Epidermal melanocyte (primary cell): Measurements from ENCODE around the gene EHMT1.
"Not testable (repeated sequence)": the region's sequence is repeated elsewhere in the genome, so short reads cannot be mapped to it uniquely, and the experiment has no call there.

ENCODE experiments used
- DNase-seq: peaks from one replicate; pipeline ENCODE4 v3.0.0; 2011; ENCODE audit warnings: low spot score; ENCODE audit not compliant: insufficient read length

EHMT1 gene

GRCh38 chr9:137716694-137717287 is 98.0 kb downstream of the EHMT1 start:
- no peak for DNase-seq

DNA sequence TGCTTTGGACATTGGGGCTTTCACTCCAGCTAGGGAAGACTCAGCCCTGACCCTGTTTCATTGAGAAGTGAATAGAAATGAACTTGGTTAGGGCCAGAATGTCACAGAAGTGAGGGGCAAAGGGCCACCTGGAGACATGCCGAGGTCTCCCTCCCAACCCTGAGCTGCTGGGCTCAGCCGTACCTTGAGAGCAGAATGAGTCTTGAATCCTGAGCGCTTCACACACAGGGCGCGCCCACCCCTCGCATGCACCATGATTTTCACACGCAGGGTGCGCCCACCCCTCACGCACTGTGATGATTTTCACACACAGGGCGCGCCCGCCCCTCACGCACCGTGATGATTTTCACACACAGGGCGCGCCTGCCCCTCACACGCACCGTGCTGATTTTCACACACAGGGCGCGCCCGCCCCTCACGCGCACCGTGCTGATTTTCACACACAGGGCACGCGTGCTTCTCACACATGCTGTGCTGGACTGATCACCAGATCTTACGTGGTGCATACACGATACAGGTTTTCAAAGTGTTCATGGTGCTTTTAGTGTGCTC is 99.0 kb downstream of the EHMT1 start:
- DNase-seq: no peak

DNA sequence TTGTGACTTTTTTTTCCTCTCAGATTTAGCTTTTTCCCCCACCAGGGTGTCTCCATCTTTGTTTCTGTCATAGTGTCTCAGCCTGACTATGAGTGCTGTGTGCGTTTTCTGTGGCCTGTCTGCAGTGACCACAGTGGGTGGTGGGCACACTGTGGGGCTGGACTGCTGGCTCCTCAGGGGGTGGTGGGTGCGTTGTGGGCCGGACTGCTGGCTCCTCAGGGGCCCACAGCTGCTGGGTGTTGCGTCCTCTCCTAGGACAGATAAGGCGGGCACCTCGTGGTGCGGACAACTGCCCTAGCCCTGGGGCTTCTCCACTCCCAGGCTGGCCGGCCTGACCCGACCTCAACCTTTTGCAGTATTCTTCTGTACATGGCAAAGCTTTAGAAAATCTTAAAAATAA is 100.4 kb downstream of the EHMT1 start:
- no peak for DNase-seq

GRCh38 chr9:137720571-137721110 is 101.8 kb downstream of the EHMT1 start:
- DNase-seq: no peak

- DNase-seq: no peak
Measured at GRCh38 chr9:137721479-137721878, 102.7 kb downstream of the EHMT1 start.

GRCh38 chr9:137721899-137722298 is 103.1 kb downstream of the EHMT1 start:
- no peak for DNase-seq

GRCh38 chr9:137722481-137722880 is 103.7 kb downstream of the EHMT1 start:
- DNase-seq: no peak

GRCh38 chr9:137723356-137723755 is 104.6 kb downstream of the EHMT1 start:
- not testable (repeated sequence) for DNase-seq

DNA sequence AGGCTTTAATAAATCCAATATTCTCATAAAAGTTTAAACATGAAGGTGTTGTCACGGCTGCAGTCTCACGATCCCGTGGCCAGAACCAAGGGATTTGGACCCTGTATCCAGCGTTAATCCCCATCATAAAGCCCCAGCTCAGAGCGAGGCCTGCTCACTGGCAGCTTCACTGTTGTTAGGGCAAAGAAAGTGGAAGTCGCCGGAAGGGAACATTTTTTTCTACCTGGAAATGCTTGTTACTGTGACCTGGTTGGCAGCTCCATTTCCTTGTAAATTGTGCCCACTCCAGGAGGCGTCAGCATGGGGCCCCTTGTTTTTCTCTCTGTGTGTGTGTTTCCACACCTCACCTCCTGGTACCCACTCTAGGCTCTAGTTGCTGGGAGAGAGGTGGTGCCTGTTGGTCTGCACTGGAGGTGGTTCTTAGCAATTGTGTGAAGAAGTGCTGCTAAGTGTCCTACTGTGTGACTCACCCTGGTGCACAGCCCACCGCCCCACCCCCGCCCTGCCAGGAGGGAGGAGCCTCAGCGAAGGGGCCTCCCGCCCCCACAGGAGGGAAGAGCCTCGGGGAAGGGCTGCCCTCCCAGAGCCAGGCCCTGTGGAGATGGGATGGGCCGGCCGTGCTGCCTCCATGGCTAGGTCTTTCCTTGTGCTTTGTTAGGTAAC is 105.1 kb downstream of the EHMT1 start:
- no peak for DNase-seq

GRCh38 chr9:137724818-137725240 is 106.0 kb downstream of the EHMT1 start:
- DNase-seq: no peak

DNA sequence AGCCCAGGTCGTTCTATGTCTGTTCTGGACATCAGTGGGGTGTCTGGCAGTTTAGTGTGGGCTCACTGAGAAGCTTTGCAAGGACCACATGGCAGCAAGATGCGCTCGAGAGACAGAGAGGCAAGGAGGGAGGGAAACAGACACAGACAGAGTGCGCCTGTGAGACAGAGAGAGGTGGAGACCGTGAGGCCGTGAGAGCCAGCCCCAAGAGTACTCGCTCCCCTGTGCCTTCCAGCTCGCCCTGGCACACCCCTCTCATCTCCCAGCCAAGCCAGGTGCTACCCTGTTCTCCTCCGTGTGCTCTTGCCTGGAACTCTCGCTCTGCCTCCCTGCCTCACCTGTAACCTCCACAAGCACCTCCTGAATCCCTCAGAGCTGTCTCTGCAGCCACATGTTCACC is 106.8 kb downstream of the EHMT1 start:
- no peak for DNase-seq

DNA sequence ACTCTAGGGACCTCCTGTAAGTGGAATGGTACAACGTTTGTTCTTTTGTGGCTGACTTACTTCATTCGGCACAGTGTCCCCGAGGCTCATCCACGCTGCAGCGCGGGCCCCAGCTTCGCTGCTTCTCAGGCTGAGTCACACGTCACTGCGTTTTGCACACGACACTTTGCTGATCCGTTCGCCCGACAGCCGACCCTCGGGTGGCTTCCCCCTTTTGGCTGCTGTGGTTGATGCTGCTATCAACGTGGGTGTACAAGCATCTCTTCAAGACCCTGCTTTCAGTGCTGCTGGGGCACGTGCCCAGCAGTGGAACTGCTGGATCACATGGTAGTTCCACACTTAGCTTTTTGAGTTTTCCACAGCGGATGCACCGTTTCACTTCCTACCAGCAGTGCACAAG is 107.5 kb downstream of the EHMT1 start:
- not testable (repeated sequence) for DNase-seq

DNA sequence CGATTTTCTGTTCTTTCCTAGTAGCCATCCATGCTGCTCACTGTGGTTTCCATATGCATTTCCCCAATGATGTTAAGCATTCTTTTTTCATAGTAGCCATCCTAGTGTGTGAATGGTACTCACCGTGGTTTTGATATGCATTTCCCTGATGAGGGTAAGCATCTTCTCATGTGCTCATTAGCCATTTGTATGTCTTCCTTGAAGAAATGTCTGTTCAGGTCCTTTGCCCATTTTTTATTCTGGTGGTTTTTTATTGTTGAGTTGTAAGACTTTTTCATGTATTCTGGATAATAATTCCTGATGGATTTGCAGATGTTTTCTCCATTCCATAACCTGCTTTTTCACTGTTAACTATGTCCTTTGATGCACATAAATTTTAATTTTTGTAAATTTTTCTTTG is 108.0 kb downstream of the EHMT1 start:
- DNase-seq: no peak

GRCh38 chr9:137727716-137728115 is 108.9 kb downstream of the EHMT1 start:
- DNase-seq: no peak

DNA sequence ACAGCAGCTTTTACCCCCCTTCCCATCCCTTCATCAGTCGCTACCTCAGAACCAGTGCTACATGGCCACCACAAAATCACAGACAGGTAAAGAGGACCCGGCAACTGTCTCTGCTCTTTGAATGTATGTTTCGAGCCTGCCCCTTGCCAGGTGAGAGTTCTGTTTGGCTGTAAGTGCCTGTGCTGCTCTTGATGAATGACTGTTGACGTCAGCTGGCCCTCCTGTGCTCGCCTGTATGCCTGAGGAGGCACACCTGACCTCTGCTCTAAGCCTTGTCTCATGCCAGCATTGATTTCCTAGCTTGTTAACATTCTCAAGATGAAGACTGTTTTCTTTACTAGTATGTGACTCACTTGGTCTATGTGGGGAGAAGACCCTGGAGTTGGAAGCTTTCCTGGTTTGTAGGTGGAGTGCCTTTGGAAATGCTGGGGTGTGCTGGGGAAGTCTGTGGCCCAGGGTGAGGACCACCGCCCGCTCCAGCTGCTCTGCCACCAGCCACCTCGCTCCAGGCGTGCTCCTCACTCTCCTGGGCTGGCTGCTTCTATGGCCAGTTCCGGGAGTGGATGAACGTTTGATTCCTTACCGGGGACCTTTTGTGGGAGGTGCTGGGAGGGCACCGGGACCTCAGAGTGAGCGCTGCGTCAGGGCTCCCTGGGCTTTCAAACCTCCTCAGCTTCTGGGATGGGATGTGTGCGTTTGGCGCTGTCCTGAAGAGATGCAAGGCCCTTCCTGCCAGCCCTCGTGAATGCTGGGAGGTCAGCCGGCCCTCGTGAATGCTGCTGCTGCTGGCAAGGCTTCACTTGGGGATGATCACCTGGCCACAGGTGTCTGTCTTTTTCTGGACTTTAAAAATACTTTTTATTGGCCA is 109.9 kb downstream of the EHMT1 start:
- DNase-seq: no peak

- no peak for DNase-seq
Measured at GRCh38 chr9:137731216-137731946, 112.6 kb downstream of the EHMT1 start.

DNA sequence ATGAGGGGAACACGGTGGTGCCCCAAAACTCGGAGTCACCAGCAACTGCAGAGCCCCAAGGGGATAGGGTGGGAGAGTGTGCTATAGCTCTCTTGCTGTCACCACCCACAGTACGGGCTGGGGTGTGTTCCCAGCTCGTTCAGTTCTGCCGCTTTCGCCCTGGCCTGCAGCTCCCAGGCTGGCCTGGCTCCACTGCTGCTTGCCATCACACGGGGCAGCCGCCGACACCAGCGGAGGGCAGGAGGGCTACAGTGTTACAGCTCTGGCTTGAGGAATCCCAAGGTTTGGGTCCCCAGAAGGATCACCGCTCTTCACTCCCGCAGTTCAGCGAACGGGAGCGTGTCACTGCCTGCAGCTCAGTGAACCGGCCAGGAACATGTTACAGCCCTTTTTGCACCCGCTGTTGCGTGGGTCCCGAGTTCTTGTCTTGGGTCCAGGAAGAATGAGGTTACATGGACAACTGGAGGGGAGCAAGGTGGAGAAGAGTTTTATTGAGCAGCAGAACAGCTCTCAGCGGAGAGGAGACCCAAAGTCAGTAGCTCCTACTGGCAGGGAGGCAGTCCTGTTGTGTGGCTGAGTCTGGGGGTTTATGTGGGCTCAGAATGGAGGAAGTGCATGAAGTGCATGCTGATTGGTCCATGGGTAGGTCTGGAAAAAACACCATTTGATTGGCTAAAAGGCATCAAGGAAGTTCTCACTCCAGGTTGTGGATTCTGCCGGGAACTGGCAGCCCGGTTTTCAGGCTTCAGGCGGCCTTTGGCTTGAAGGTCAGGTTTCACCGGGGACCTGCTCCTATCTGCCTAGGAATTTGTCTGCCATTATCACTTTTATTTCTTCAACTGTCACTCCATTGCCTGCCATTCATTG is 113.4 kb downstream of the EHMT1 start:
- no peak for DNase-seq

DNA sequence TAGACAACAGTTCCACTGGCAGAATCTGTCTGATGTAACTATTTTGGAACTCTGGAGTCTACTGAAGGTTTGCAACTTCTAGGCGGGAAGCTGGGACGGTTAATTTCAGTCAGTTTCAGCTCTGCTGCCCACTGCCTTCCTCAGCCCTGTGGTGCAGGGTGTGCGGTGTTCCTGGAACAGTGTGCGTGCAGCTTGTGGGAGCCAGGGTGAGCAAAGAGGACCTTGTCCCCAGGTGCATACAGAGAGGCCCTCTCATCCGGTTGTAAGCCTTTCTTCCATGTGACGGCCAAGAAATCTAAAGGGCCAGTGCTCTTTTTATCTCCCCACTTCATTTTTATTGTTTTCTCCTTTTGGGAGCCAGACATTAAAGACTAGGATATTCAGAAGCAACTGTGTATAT is 114.6 kb downstream of the EHMT1 start:
- no peak for DNase-seq

- no peak for DNase-seq
Measured at GRCh38 chr9:137734181-137734580, 115.4 kb downstream of the EHMT1 start.

GRCh38 chr9:137738182-137738696 is 119.4 kb downstream of the EHMT1 start:
- DNase-seq: not testable (repeated sequence)
